CD4-positive, alpha-beta T cell treated with Interleukin-1 beta for 1 hour (primary cell): Measurements from ENCODE around the gene AXDND1.
"Not testable (repeated sequence)": the region's sequence is repeated elsewhere in the genome, so short reads cannot be mapped to it uniquely, and the experiment has no call there.

Experiments
- DNase-seq, 2 donors: peaks; one replicate each; pipeline ENCODE4 v3.0.0-alpha.2; 2020 to 2022

Gene AXDND1

GRCh38 chr1:179366093-179366800 lies 476 bp downstream of the AXDND1 start:
- DNase-seq, result no peak

GRCh38 chr1:179369751-179370341 lies 4.1 kb downstream of the AXDND1 start:
- peak; percentile 28 to 80 for DNase-seq

- DNase-seq, result no peak
Observed at GRCh38 chr1:179372160-179372559, 6.4 kb downstream of the AXDND1 start.

DNA sequence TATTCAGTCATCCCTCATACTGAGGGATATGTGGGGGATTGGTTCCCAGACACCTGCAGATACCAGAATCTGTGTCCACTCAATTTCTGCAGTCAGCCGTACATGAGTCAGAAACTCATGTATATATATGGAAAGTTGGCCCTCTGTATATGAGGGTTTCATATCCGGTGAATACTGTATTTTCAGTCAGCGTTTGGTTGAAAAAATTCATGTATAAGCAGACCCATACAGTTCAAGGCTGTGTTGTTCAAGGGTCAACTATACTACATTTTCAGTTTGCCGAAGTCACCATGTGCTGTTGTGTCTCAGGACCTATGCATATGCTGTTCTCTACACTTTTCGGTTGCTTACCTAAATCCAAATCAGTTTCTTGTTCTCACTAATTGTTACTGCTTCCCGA lies 10.5 kb downstream of the AXDND1 start:
- no peak for DNase-seq

GRCh38 chr1:179380299-179380698 lies 14.5 kb downstream of the AXDND1 start:
- DNase-seq, result no peak

DNA sequence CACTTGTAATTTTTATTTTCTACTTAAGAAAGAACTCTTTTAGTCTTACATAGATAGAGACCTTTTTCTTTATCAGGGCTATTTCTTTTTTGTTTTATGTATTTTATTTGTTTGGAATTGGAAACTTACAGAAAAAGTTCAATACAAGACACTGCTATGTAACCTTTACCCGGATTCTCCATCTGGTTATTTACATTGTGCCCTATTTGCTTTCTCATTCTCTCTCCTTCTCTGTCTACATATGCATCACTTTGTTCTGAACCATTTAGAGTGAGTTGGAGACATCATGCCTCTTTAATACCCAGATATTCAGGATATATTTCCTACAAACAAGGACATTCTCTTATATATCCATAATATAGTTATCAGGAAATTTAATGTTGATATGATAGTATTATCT lies 18.3 kb downstream of the AXDND1 start:
- no peak for DNase-seq

DNA sequence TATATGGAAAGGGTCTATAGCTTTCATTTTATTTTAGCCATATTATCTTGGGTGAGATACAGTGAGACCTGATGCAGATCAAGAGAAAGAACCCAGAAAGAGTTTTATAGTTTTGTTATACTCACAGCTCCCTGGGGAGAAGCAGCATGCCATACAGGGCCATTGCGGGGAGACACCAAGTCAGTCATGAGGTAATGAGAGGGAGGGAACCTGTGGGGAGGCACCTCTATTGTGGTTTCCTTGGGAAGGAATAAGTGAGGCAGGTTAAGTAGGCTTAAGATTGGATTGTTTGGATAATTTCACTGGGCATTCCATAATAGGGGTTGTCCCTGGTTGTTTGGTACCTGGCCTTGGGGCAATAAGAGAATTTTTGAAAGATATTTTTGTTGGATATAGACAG lies 19.7 kb downstream of the AXDND1 start:
- DNase-seq, result no peak

GRCh38 chr1:179393721-179394120 lies 27.9 kb downstream of the AXDND1 start:
- no peak for DNase-seq

- not testable (repeated sequence) for DNase-seq
Observed at GRCh38 chr1:179399399-179399798, 33.6 kb downstream of the AXDND1 start.

GRCh38 chr1:179417760-179418159 lies 52.0 kb downstream of the AXDND1 start:
- not testable (repeated sequence) for DNase-seq

DNA sequence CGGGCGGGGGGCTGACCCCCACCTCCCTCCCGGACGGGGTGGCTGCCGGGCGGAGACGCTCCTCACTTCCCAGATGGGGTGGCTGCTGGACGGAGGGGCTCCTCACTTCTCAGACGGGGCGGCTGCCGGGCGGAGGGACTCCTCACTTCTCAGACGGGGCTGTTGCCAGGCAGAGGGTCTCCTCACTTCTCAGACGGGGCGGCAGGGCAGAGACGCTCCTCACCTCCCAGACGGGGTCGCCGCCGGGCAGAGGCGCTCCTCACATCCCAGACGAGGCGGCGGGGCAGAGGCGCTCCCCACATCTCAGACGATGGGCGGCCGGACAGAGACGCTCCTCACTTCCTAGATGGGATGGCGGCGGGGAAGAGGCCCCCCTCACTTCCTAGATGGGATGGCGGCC lies 52.9 kb downstream of the AXDND1 start:
- not testable (repeated sequence) for DNase-seq

GRCh38 chr1:179424610-179425009 lies 58.8 kb downstream of the AXDND1 start:
- DNase-seq, result no peak

DNA sequence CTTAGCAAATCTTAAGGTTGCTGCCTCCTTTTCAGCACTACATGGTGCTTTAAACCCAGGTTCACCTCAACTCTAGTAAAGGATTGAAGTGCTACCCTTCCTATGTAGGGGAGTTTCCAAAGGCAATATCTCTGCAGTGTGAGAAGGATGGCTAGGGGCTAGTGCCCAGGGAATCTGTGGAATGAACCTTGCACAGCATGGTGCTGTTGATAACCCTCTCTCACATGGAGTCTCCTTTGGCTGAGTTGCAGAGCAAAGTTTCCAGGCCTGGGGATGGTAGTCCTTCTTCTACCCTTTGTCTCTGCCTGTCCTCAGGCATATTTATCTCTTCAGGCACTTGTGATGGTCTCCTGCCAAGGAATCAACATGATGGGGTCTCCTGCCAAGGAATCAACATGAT lies 59.4 kb downstream of the AXDND1 start:
- DNase-seq, result no peak

DNA sequence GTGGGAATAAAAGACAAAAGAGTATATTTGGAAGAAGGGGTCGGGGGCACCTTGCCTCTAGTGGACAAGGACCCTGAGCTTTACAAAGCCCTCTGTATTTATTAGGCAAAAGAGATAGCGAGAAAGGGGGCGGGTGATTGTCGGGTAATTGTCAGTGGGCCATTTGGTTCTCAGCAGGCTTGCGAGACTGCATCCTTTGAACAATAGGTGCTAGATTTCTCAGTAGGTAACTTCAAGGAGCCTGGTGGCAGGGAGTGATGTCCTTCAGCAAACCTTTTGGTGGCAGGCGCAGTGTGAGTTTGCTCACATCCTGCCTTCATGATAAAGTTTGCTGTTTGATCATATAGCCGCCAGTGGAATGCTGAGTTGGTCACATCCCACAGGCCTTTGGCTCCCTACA lies 71.4 kb downstream of the AXDND1 start:
- no peak for DNase-seq

DNA sequence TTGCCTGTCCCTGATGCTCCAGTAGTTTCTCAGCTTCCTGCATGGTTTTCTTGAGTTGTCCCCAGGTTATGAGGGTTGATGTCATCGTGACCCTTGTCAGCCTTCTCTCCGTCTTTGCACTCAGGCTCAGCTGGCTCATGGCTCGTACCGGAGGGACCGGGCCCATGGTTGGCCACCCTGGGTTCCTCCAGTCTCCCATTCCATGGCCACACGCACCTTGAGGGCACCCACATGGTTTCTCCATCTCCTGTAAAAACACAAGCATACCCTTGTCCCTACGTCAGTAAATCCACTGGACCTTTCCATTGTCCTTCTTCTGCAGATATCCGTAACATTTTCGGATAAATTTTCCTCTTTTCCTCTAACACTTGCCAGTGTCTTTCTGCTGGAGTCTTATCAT lies 73.9 kb downstream of the AXDND1 start:
- DNase-seq, result not testable (repeated sequence)

- not testable (repeated sequence) for DNase-seq
Observed at GRCh38 chr1:179440301-179440700, 74.5 kb downstream of the AXDND1 start.

- DNase-seq, result no peak
Observed at GRCh38 chr1:179440971-179441370, 75.2 kb downstream of the AXDND1 start.

GRCh38 chr1:179441501-179441900 lies 75.7 kb downstream of the AXDND1 start:
- DNase-seq, result no peak

DNA sequence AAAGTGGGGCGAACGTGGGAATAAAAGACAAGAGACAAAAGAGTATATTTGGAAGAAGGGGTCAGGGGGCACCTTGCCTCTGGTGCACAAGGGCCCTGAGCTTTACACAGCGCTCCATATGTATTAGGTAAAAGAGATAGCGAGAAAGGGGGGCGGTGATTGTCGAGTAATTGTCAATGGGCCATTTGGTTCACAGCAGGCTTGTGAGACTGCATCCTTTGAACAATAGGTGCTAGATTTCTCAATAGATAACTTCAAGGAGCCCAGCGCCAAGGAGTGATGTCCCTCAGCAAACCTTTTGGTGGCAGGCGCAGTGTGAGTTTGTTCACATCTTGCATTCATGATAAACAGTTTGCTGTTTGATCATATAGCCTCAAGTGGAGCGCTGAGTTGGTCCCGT lies 77.1 kb downstream of the AXDND1 start:
- DNase-seq, result not testable (repeated sequence)

- DNase-seq, result no peak
Observed at GRCh38 chr1:179445593-179445992, 79.8 kb downstream of the AXDND1 start.

GRCh38 chr1:179447489-179447888 lies 81.7 kb downstream of the AXDND1 start:
- no peak for DNase-seq

- no peak for DNase-seq
Observed at GRCh38 chr1:179448437-179449149, 82.8 kb downstream of the AXDND1 start.

- not testable (repeated sequence) for DNase-seq
Observed at GRCh38 chr1:179459606-179460206, 93.9 kb downstream of the AXDND1 start.

DNA sequence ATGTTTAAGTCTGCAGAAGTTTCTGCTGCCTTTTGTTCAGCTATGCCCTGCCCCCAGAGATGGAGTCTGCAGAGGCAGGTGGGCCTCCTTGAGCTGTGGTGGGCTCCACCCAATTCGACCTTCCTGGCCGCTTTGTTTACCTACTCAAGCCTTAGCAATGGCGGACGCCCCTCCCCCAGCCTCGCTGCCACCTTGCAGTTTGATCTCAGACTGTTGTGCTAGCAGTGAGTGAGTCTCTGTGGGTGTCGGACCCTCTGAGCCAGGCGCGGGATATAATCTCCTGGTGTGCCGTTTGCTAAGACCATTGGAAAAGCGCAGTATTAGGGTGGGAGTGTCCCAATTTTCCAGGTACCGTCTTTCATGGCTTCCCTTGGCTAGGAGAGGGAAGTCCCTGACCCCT lies 99.9 kb downstream of the AXDND1 start:
- not testable (repeated sequence) for DNase-seq
